ENCODE results near the gene FAM131A. TPM values are rescaled to one million over a fixed set of nuclear protein-coding genes. Genes with fewer than 3 reads are reported as not detected.

Gene FAM131A
- total RNA-seq, 2 experiments from 2014 or later, result 2.1 to 3.4 TPM

DNA sequence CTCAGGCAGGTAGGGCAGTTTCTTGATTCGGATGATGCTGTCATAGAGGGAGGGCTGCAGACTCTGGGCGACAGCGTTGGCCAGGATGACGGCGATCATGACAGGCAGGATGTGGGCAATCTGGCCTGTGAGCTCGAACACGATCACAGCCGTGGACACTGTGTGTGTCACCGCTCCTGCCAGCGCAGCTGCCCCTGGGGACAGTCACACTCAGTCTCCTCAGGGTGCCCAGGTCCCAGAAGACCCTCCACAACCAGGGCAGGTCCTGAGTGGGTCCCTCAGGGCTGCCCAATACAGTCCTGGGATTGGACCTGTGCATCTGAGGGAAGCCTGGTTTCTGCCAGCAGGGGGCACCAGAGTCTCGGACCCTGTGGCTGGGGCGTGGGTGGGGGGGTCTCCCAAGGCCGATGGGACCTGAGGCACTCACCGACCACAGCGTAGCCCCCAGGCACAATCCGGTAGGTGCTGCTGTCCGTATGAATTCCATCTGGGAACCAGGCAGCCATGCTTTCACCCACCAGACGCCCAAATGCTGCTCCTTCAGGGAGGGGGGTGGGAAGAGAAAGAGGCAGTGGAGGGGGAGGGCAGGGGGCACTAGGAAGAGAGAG lies 16.8 kb downstream of the FAM131A start:
- Mint-ChIP-seq H3K27me3 (no peaks in the 10 kb centered on the region), H3K36me3 (peaks cover 5% of the 10 kb centered on the region), H3K4me3 (no peak overlapping the region), H3K27ac (no peak overlapping the region), H3K9me3 (no peaks in the 10 kb centered on the region), H3K4me1 (no peaks in the 10 kb centered on the region)
- DNase-seq, result peak; percentile 45

DNA sequence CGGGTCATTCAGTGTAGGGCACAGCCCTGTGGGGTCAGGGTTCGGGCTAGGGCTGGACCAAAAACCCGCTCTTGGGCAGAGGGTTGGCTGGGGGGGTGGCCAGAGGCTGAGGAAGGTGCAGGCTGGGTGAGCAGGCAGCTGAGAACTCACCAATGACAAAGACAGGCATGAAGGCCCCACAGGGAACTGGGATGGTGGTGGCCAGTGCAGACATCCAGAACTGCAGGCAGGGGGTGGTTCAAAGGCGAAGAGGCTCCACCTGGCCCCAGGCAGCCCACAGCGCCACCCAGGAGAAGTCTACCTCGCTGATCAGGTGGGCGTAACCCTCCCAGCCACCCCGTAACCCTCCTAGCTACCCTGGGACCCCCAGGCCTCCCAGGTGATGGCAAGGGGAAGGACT lies 17.4 kb downstream of the FAM131A start:
- Mint-ChIP-seq H3K4me1 (no peaks in the 10 kb centered on the region), H3K4me3 (no peak overlapping the region), H3K9me3 (no peaks in the 10 kb centered on the region), H3K27me3 (no peaks in the 10 kb centered on the region), H3K36me3 (peaks cover 5% of the 10 kb centered on the region), H3K27ac (no peak overlapping the region)
- no peak for DNase-seq

- Mint-ChIP-seq H3K36me3 (peaks cover 5% of the 10 kb centered on the region), H3K4me3 (no peak overlapping the region), H3K9me3 (no peaks in the 10 kb centered on the region), H3K27ac (no peak overlapping the region), H3K4me1 (peaks cover 6% of the 10 kb centered on the region), H3K27me3 (no peaks in the 10 kb centered on the region)
- DNase-seq, result no peak
These were observed 18.1 kb downstream of the FAM131A start for GRCh38 chr3:184355261-184356040.

DNA sequence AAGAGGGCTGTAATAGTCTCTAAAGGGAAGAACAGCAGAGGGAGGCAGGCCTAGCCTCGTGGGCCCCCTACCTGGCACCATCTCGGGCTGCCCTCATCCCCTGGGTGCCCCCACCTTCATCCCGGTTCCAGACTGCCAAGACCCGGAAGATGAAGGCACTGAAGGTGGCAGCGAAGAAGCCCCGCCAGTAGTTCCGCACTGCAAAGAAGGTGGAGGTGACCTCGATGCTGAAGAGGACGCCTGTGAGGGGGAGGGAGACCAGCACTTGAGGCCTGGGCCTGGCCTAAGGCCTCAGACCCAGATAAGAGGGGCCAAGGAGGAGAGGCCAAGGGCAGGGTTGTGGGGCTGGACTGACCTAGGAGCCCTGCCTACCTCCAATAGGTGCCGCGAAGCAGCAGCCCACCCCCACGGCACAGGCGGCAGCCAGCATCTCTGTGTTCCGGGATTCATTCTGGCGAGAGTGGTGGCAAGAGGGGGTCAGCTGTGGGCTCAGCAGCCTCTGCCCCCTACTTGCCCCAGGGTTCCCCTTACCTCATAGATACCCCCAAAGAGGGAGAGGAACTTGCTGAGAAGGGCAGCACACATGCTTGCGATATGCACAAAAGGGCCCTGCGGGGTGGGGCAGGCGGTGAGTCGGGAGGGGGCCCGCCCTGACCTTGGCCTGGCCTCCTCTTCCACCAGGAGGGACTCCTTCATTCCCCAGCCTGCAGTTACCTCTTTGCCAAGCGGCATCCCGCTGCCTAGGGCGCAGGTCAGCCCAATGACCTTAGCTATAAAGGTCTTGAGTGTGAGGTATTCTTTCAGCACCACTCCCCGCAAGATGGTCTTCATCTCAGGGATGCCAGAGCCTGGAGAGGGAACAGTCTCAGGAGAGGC lies 20.1 kb downstream of the FAM131A start:
- no peak for DNase-seq
- no peak overlapping the region for H3K4me3 Mint-ChIP-seq
- peaks cover 5% of the 10 kb centered on the region for H3K36me3 Mint-ChIP-seq
- H3K27ac Mint-ChIP-seq, result no peak overlapping the region
- H3K27me3 Mint-ChIP-seq, result no peaks in the 10 kb centered on the region
- H3K9me3 Mint-ChIP-seq, result no peaks in the 10 kb centered on the region
- peaks cover 10% of the 10 kb centered on the region for H3K4me1 Mint-ChIP-seq

GRCh38 chr3:184358124-184358767 lies 20.8 kb downstream of the FAM131A start:
- H3K27me3 Mint-ChIP-seq, result peaks cover 3% of the 10 kb centered on the region
- no peak overlapping the region for H3K4me3 Mint-ChIP-seq
- DNase-seq, result no peak
- H3K36me3 Mint-ChIP-seq, result peaks cover 7% of the 10 kb centered on the region
- no peaks in the 10 kb centered on the region for H3K9me3 Mint-ChIP-seq
- H3K27ac Mint-ChIP-seq, result no peak overlapping the region
- peaks cover 10% of the 10 kb centered on the region for H3K4me1 Mint-ChIP-seq

DNA sequence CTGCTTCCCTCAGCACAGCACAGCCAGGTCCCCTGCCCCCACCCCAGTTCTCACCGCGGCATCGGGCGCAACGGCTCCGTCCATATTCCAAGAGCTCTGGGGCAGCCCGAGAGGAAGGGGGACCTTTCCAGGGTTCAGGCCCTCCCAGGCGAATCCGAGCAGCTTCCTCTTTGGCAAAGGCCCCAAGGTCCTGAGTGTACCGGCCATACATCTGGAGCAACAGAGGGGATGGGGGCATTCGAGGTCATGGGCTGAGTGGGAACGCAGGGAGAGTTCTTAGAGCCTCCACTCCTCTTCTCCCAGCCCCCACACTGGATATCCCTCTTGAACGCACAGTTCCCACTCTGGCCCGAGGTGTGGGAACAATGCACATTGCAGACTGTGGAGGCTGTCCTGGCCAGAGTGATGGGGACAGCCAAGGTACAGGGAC lies 21.5 kb downstream of the FAM131A start:
- Mint-ChIP-seq H3K27me3 (peaks cover 4% of the 10 kb centered on the region), H3K9me3 (no peaks in the 10 kb centered on the region), H3K36me3 (peaks cover 14% of the 10 kb centered on the region), H3K27ac (no peak overlapping the region), H3K4me3 (no peak overlapping the region), H3K4me1 (peaks cover 12% of the 10 kb centered on the region)
- no peak for DNase-seq

DNA sequence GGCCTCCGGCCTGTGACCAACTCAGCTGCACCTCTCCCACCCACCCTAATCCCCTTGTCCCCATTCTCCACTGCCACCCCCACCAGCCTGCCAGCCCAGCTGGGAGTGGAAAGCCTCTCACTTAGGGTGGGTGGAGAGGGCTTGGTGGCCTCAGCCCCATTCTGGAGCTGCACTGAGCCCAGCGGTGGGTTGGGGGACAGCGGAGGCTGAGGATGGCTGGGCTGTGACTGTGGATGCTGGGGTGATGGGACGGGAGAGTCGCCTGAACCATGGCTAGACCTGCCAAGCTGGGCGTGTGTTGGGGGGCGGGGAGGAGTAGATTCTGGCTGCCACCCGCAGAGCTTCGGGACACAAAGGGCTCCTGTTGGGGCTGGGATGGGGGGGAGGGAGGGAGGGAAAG lies 22.2 kb downstream of the FAM131A start:
- Mint-ChIP-seq H3K27ac (no peak overlapping the region), H3K36me3 (peaks cover 18% of the 10 kb centered on the region), H3K4me1 (peaks cover 16% of the 10 kb centered on the region), H3K4me3 (no peak overlapping the region), H3K9me3 (no peaks in the 10 kb centered on the region), H3K27me3 (peaks cover 4% of the 10 kb centered on the region)
- no peak for DNase-seq

DNA sequence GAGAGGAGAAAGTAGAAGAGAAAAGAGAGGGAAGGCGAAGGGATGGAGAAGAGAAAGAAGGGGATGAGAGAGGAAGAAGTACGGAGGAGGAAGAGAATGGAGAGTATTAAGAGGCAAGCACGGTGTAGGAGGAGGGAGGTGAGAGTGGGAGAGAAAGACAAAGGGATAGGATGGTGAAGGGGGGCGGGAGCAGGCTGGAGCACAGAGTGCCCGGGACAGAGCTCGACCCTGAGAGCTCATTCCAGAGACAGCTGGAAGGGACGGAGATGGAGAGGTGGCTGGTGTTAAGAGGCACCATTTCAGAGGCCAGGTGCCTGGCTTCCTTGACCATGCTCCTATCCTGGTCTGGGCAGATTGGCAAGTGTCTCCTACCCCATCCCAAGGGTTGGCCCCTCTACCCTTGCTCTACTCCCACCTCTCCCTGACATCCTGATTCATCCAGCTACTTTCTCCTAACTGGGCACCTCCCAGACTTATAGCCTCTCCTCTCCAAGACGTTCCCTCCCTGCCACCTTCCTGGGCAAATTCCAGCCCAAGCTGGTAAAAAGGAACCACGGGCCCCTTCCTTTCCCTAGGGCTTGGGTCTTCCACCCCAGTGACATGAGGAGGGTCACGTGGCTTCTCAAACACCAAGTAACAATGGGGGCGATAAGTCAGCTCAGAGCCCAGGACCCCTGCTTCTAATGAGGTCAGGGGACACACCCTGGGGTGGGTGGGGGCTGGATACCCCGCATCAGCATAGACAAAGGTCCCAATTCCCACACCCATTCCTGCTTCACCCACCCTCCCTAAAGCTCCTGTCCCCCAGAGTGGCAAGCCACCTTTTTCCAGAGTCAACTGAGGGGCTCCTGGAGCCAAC lies 22.9 kb downstream of the FAM131A start:
- peak overlapping the region; percentile 9 for H3K27ac Mint-ChIP-seq
- peak overlapping the region; percentile 85 for H3K4me3 Mint-ChIP-seq
- no peak for DNase-seq

DNA sequence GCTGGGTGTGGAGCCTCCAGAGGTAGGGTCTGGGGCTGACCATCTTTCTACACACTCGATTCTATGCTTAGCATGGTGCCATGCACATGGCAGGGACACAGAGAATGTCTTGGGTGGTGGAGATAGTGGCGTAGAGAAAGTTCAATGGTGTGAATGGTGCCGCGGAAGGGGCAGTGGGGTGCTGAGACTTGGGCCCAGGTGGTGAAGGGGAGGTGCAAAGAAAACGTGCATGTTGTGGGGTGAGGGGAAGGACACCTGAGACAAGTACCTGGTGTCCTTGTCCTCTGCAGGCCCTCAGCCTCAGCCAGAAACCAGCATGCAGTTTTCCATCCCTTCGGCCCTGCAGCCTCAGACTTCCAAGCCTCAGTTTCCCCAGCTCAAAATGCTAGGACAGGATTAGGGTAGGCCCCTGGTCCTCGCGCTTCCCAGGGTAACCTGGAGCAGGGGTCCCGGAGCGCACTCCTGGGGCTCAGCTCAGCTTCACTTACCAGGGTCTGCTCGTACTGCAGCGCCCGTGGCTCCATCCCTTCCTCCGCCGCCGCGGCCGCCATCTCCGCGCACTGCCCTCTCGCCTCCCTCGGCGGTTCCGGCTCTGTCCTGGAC lies 23.6 kb downstream of the FAM131A start:
- Mint-ChIP-seq H3K9me3 (no peaks in the 10 kb centered on the region), H3K4me1 (peaks cover 26% of the 10 kb centered on the region), H3K27me3 (peaks cover 4% of the 10 kb centered on the region), H3K4me3 (peak overlapping the region; percentile 85), H3K36me3 (peaks cover 23% of the 10 kb centered on the region), H3K27ac (peak overlapping the region; percentile 52)
- DNase-seq, result no peak

More for the DNA sequence above, 22.9 kb downstream of the FAM131A start:
- H3K36me3 Mint-ChIP-seq, result peaks cover 22% of the 10 kb centered on the region
- no peaks in the 10 kb centered on the region for H3K9me3 Mint-ChIP-seq
- peaks cover 4% of the 10 kb centered on the region for H3K27me3 Mint-ChIP-seq
- peaks cover 23% of the 10 kb centered on the region for H3K4me1 Mint-ChIP-seq

DNA sequence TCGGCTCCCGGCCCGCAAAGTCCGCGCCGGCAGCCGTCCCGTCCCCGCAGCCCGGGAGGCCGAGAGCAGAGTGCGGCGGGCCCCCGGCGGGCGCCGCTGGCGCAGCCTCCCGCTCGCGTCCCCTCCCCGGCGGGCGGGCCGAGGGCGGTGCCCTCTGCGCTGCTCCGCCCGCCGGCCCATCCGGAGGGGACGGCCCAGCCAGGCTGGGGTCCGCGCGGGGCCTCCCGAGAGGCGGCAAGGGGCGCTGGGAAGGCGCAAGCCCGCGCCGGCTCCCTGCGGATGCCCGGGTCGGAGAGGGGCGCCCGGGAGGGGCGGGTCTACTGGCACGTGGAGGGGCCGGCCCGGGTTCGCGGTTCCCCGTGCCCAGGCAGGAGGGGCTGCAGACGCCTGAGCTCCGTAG lies 24.1 kb downstream of the FAM131A start, which contains the start of the genes CLCN2 and POLR2H:
Gene CLCN2 (minus strand): TSS at position 74 of the 400 bp plus-strand sequence. CDS start 126 bp downstream, outside the sequence.
Gene POLR2H (plus strand): TSS at position 179 of the 400 bp plus-strand sequence. CDS start 1,783 bp downstream, outside the sequence.
- Mint-ChIP-seq H3K36me3 (peaks cover 25% of the 10 kb centered on the region), H3K27ac (peak within 1 kb of the TSS; percentile 92), H3K27me3 (peaks cover 4% of the 10 kb centered on the region), H3K4me1 (peaks cover 28% of the 10 kb centered on the region), H3K9me3 (no peaks in the 10 kb centered on the region), H3K4me3 (peak within 1 kb of the TSS; percentile 96)
- DNase-seq, result peak; percentile 69

DNA sequence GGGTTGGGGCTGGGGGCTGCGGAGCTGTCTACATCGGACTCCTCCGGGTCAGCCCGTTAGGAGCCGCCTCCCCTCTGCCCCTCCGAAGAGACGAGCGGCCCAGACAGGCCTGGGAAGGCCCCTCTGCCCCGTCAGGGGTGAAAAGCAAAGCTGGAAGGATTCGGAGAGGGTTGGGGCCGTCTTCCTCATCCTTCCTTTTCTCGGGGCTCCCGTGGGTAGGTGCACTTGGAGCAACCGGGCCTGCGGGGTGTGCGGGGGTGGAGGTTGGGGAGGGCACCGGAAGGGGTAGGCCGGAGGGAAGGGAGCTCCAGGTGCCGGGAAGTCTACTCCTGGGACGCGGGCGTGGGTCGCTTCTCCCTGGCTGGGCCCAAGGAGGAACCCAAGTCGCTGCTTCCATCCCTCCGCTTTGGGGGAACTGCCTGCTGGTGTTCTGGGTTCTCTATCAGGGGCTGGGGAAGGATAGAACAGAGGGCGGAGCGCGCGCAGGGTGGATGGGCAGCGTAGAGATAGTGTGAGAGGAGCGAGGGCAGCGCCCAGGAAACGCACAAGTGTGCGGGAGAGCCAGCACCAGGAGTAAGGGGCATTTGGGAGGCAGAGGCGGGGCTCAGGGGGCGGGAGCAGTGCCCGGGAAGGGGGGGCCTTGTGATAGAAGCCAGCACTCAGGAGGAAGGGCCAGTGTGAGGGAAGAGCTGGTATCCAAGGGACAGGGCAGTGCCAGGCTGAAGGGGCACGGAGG lies 24.7 kb downstream of the FAM131A start:
- peak overlapping the region; percentile 92 for H3K27ac Mint-ChIP-seq
- DNase-seq, result peak; percentile 64
- H3K4me3 Mint-ChIP-seq, result peak overlapping the region; percentile 96
- peaks cover 31% of the 10 kb centered on the region for H3K4me1 Mint-ChIP-seq
- no peaks in the 10 kb centered on the region for H3K9me3 Mint-ChIP-seq
- H3K36me3 Mint-ChIP-seq, result peaks cover 31% of the 10 kb centered on the region
- peaks cover 4% of the 10 kb centered on the region for H3K27me3 Mint-ChIP-seq

GRCh38 chr3:184362668-184363546 lies 25.5 kb downstream of the FAM131A start:
- peak; percentile 96 for DNase-seq
- Mint-ChIP-seq H3K27ac (peak overlapping the region; percentile 97), H3K4me3 (peak overlapping the region; percentile 96), H3K36me3 (peaks cover 33% of the 10 kb centered on the region), H3K4me1 (peaks cover 33% of the 10 kb centered on the region), H3K27me3 (peaks cover 4% of the 10 kb centered on the region), H3K9me3 (no peaks in the 10 kb centered on the region)

Measured in activated naive CD8-positive, alpha-beta T cell treated with anti-CD3 and anti-CD28 coated beads for 36 hours (primary cell).